GM23248 (cell line): ENCODE results near the gene LRMDA. TPM values are rescaled to one million over a fixed set of nuclear protein-coding genes. Genes with fewer than 3 reads are reported as not detected.

ENCODE experiments used
- DNase-seq: peaks from one replicate; pipeline ENCODE4 v3.0.0-alpha.2; 2015
- H2AFZ ChIP-seq: fragments of 200-600 bp; sonication (generic); 2 replicates; pipeline ENCODE4 v1.6.1; 2016; ENCODE audit warnings: antibody characterized with exemption
- H3F3A ChIP-seq: fragments of 200-600 bp; sonication (generic); 2 replicates; pipeline ENCODE4 v1.6.1; 2016; ENCODE audit warnings: mild to moderate bottlenecking, antibody characterized with exemption, mixed run types; ENCODE audit not compliant: insufficient read depth
- H3K27ac ChIP-seq: fragments of 200-600 bp; sonication (generic); 2 replicates; pipeline ENCODE4 v1.5.1; 2016; ENCODE audit warnings: mild to moderate bottlenecking
- H3K27me3 ChIP-seq: fragments of 200-600 bp; sonication (generic); replicated peaks from 2 replicates; pipeline ENCODE4 v1.6.1; 2016; ENCODE audit warnings: mild to moderate bottlenecking; ENCODE audit not compliant: insufficient read depth
- H3K36me3 ChIP-seq: fragments of 200-600 bp; sonication (generic); 2 replicates; pipeline ENCODE4 v1.6.1; 2016; ENCODE audit warnings: low read depth, mild to moderate bottlenecking
- H3K4me1 ChIP-seq: fragments of 200-600 bp; sonication (generic); 2 replicates; pipeline ENCODE4 v1.6.1; 2016; ENCODE audit warnings: mild to moderate bottlenecking; ENCODE audit not compliant: insufficient read depth
- H3K4me2 ChIP-seq: fragments of 200-600 bp; sonication (generic); one replicate; pipeline ENCODE4 v1.6.1; 2016; ENCODE audit warnings: mild to moderate bottlenecking; ENCODE audit not compliant: unreplicated experiment
- H3K4me3 ChIP-seq: fragments of 200-600 bp; sonication (generic); 2 replicates; pipeline ENCODE4 v1.5.1; 2016; ENCODE audit warnings: mild to moderate bottlenecking
- H3K79me2 ChIP-seq: fragments of 200-600 bp; sonication (generic); 2 replicates; pipeline ENCODE4 v1.6.1; 2016; ENCODE audit warnings: mild to moderate bottlenecking; ENCODE audit not compliant: insufficient read depth
- H3K9ac ChIP-seq: fragments of 200-600 bp; sonication (generic); 2 replicates; pipeline ENCODE4 v1.6.1; 2016; ENCODE audit warnings: mild to moderate bottlenecking
- H3K9me2 ChIP-seq: fragments of 200-600 bp; sonication (generic); 2 replicates; pipeline ENCODE4 v1.6.1; 2016; ENCODE audit warnings: mixed run types, mild to moderate bottlenecking, moderate library complexity; ENCODE audit not compliant: insufficient read depth
- H3K9me3 ChIP-seq: fragments of 200-600 bp; sonication (generic); one replicate; pipeline ENCODE4 v1.6.1; 2017; ENCODE audit warnings: low read depth
- H4K20me1 ChIP-seq: fragments of 200-600 bp; sonication (generic); 2 replicates; pipeline ENCODE4 v1.6.0; 2016; ENCODE audit not compliant: insufficient read depth
- EZH2 ChIP-seq: fragments of 200-600 bp; sonication (generic); IDR thresholded peaks from 2 replicates; pipeline ENCODE4 v1.6.1; 2018; ENCODE audit warnings: antibody characterized with exemption, mild to moderate bottlenecking; ENCODE audit not compliant: insufficient read depth, poor library complexity, severe bottlenecking
- EZH2phosphoT487 ChIP-seq: fragments of 200-600 bp; sonication (generic); IDR thresholded peaks from 2 replicates; pipeline ENCODE4 v1.6.1; 2018; ENCODE audit warnings: antibody characterized with exemption, moderate library complexity, mild to moderate bottlenecking, low read depth; ENCODE audit not compliant: insufficient read depth
- WGBS, 2 experiments: methylation state at CpG; one replicate each; pipeline ENCODE4 v1.1.6; 2015 to 2017; ENCODE audit warnings: low lambda C conversion rate in 2 of 2, low coverage in 1 of 2; ENCODE audit errors: missing lambda C conversion rate in 2 of 2; 5-methylcytosine and 5-hydroxymethylcytosine counted together
- in situ Hi-C: fragments of 300-500 bp; cut with MboI; formaldehyde crosslinking; loops from 2 replicates; pipeline ENCODE4 v1.15.0; 2020
- polyA plus RNA-seq: library from polyadenylated mRNA; unstranded; fragments of >200 nt; fragmentation: Nextera tagmentation; extraction: Ambion mirVana; gene quantifications from 2 replicates; pipeline ENCODE4 v1.2.1, GENCODE V29; 2016
- total RNA-seq: library from RNA; depleted of rRNA; stranded (reverse); fragments of >200 nt; shearing (Covaris generic); gene quantifications from 2 replicates; pipeline ENCODE4 v1.2.3, GENCODE V29; 2014

LRMDA gene
- total and polyA plus RNA-seq, 2 experiments from 2014 or later, result 2.6 TPM; not detected in 1

DNA sequence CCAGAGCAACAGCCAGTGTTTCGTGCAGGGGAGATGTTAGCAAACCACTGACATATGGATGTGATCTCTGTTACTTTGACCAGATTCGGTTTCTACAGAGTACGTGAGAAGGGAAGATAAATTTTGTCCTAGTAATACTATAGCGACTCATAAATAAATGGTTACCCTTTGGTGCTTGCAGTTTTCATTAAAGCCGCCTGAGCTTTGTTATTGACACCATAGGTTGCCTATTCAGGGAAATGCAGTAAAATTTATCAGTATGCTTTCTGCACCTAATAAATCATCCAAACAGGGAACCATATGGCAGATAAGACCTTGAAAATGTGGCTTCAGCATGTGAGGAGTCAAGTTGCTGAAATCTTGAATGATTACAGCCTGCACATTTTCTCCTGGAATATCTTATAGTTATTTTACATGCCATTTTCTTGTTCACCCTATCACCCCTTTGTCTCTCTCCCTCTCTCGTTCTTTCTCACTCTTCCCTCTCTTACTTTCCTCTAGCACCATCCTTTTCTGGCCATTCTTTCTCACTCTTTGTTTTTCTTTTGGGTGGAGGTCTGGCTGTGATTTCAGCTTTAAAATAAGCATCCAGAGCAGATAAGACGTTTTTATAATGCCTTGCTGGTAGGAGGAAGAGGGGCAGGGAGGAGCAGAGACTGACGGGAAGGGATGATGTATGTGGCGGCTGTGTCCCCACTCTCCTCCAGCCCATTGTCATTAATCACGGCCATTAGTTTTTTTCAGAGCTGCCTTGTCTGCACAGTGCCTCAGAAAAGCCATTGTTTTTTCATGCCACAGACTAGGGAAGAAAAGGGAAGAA is 182.5 kb downstream of the LRMDA start:
- Histone ChIP-seq H2AFZ (no peak overlapping the region), H3K9me2 (no peaks in the 10 kb centered on the region), H3K27me3 (peaks cover 26% of the 10 kb centered on the region), H3K4me3 (no peak overlapping the region), H3F3A (no peaks in the 10 kb centered on the region), H3K4me1 (no peaks in the 10 kb centered on the region), H4K20me1 (no peaks in the 10 kb centered on the region), H3K79me2 (no peaks in the 10 kb centered on the region), H3K9ac (no peak overlapping the region), H3K4me2 (no peak overlapping the region), H3K36me3 (no peaks in the 10 kb centered on the region), H3K27ac (no peak overlapping the region), H3K9me3 (no peaks in the 10 kb centered on the region)
- in situ Hi-C loops, result no loop called here
- DNase-seq, result peak; percentile 4
- WGBS, 2 experiments, result 66 to 68% methylated on average over 10 of the region's 10 CpGs
- no peak for TF ChIP-seq EZH2phosphoT487
- no peak for TF ChIP-seq EZH2

DNA sequence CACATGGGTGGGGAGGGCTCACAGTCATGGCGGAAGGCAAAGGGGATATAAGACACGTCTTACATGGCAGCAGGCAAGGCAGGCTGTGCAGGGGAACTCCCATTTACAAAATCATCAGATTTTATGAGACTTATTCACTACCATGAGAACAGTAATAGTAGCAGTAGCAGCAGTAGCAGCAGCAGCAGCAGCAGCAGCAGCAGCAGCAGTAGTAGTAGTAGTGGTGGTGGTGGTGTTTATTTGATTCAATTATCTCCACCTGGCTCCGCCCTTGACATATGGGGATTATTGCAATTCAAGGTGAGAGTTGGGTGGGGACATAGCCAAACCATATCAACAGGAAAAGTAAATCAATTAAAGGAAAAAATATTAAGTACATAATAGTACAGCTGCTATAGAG is 184.7 kb downstream of the LRMDA start:
- in situ Hi-C loops, result no loop called here
- Histone ChIP-seq H2AFZ (no peak overlapping the region), H3K4me2 (no peak overlapping the region), H4K20me1 (no peaks in the 10 kb centered on the region), H3F3A (no peaks in the 10 kb centered on the region), H3K9me3 (no peaks in the 10 kb centered on the region), H3K4me3 (no peak overlapping the region), H3K79me2 (no peaks in the 10 kb centered on the region), H3K27ac (no peak overlapping the region), H3K27me3 (peaks cover 26% of the 10 kb centered on the region), H3K36me3 (no peaks in the 10 kb centered on the region), H3K4me1 (no peaks in the 10 kb centered on the region), H3K9ac (no peak overlapping the region), H3K9me2 (no peaks in the 10 kb centered on the region)
- TF ChIP-seq EZH2 (no peak), EZH2phosphoT487 (no peak)
- no peak for DNase-seq
- WGBS, 2 experiments, result 78 to 90% methylated on average over 3 of the region's 3 CpGs

GRCh38 chr10:75616874-75617478 is 185.6 kb downstream of the LRMDA start:
- Histone ChIP-seq H3K4me3 (no peak overlapping the region), H3K4me1 (no peaks in the 10 kb centered on the region), H3K9me3 (no peaks in the 10 kb centered on the region), H3K27ac (no peak overlapping the region), H3K9me2 (no peaks in the 10 kb centered on the region), H3K79me2 (no peaks in the 10 kb centered on the region), H3K9ac (no peak overlapping the region), H3F3A (no peaks in the 10 kb centered on the region), H3K27me3 (peaks cover 28% of the 10 kb centered on the region), H3K36me3 (no peaks in the 10 kb centered on the region), H4K20me1 (no peaks in the 10 kb centered on the region), H2AFZ (no peak overlapping the region), H3K4me2 (no peak overlapping the region)
- in situ Hi-C loops, result no loop called here
- 80 to 81% methylated on average over 3 of the region's 3 CpGs for WGBS, 2 experiments
- no peak for DNase-seq
- no peak for TF ChIP-seq EZH2phosphoT487
- TF ChIP-seq EZH2, result no peak

DNA sequence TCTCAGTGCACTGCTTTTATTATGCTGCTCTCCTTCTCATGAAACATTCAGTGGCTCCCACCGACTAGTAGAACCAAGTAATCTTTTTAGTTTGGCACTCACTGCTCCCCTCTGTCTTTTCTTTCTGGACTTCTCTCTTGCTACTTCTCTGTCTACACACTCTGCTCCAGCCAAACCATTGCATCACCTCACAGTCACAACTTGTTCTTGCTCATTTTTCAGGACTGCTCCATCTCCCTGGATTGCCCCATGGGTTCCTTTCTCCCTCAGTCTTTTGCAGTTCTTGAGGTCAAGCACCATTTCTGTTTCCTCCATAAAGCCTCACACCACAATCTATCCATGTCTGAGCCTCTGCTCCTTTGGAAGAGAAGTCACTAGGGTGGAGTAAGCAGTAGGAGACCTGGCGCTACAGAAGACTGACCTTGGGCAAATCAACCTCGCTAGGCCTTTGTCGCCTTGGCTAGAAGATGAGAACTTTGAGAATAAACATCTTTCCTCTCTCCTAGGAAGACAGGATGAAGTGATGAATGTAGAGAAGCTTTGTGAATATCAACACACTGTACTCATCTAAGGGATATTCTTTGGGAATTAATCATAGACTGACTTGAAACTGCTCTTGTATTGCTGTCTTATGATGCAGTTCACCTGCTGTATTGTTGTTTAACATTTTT is 186.2 kb downstream of the LRMDA start:
- in situ Hi-C loops, result no loop called here
- Histone ChIP-seq H3K79me2 (no peaks in the 10 kb centered on the region), H3K9me2 (no peaks in the 10 kb centered on the region), H3K27ac (no peak overlapping the region), H2AFZ (no peak overlapping the region), H4K20me1 (no peaks in the 10 kb centered on the region), H3K9ac (no peak overlapping the region), H3K4me1 (no peaks in the 10 kb centered on the region), H3F3A (no peaks in the 10 kb centered on the region), H3K4me2 (no peak overlapping the region), H3K9me3 (no peaks in the 10 kb centered on the region), H3K36me3 (no peaks in the 10 kb centered on the region), H3K27me3 (peaks cover 31% of the 10 kb centered on the region), H3K4me3 (no peak overlapping the region)
- 51 to 58% methylated on average over 4 of the region's 4 CpGs for WGBS, 2 experiments
- TF ChIP-seq EZH2 (no peak), EZH2phosphoT487 (no peak)
- DNase-seq, result peak; percentile 9
